Measurements from ENCODE around the gene ZFP2.
A peak's percentile ranks its signal among the peaks of the same experiment; 100 is the strongest.
"Not testable (repeated sequence)": the region's sequence is repeated elsewhere in the genome, so short reads cannot be mapped to it uniquely, and the experiment has no call there.

Gene ZFP2

GRCh38 chr5:178895615-178896571, at the start of gene ZFP2:
TSS of gene ZFP2 (plus strand) at chr5:178895913. CDS start at chr5:178931314, 35,401 bp downstream.
- DNase-seq (ENCODE audit: low read depth), result no peak

- no peak for DNase-seq (ENCODE audit: low read depth)
Measured at GRCh38 chr5:178849316-178849715, 46.4 kb upstream of the ZFP2 start.

- no peak for DNase-seq (ENCODE audit: low read depth)
Measured at GRCh38 chr5:178851951-178852350, 43.8 kb upstream of the ZFP2 start.

GRCh38 chr5:178854284-178854683, 41.4 kb upstream of the ZFP2 start:
- DNase-seq (ENCODE audit: low read depth), result no peak

GRCh38 chr5:178859625-178860521, 35.8 kb upstream of the ZFP2 start, which contains the start of gene ZNF354B:
TSS of gene ZNF354B (plus strand) at chr5:178859953. CDS start at chr5:178861048, 1,095 bp downstream.
- DNase-seq (ENCODE audit: low read depth), result peak; percentile 64

- not testable (repeated sequence) for DNase-seq (ENCODE audit: low read depth)
Measured at GRCh38 chr5:178860615-178861014, 35.1 kb upstream of the ZFP2 start.

- DNase-seq (ENCODE audit: low read depth), result no peak
Measured at GRCh38 chr5:178861627-178862026, 34.1 kb upstream of the ZFP2 start.

GRCh38 chr5:178866946-178867345, 28.8 kb upstream of the ZFP2 start:
- DNase-seq (ENCODE audit: low read depth), result no peak

GRCh38 chr5:178869577-178869976, 26.1 kb upstream of the ZFP2 start:
- DNase-seq (ENCODE audit: low read depth), result no peak

GRCh38 chr5:178870411-178870810, 25.3 kb upstream of the ZFP2 start:
- DNase-seq (ENCODE audit: low read depth), result no peak

- no peak for DNase-seq (ENCODE audit: low read depth)
Measured at GRCh38 chr5:178872302-178872701, 23.4 kb upstream of the ZFP2 start.

- DNase-seq (ENCODE audit: low read depth), result not testable (repeated sequence)
Measured at GRCh38 chr5:178883115-178883694, 12.5 kb upstream of the ZFP2 start.

- no peak for DNase-seq (ENCODE audit: low read depth)
Measured at GRCh38 chr5:178883815-178884430, 11.8 kb upstream of the ZFP2 start.

- no peak for DNase-seq (ENCODE audit: low read depth)
Measured at GRCh38 chr5:178899289-178899688, 3.6 kb downstream of the ZFP2 start.

- no peak for DNase-seq (ENCODE audit: low read depth)
Measured at GRCh38 chr5:178902849-178903248, 7.1 kb downstream of the ZFP2 start.

- no peak for DNase-seq (ENCODE audit: low read depth)
Measured at GRCh38 chr5:178931846-178932760, 36.4 kb downstream of the ZFP2 start.

- DNase-seq (ENCODE audit: low read depth), result no peak
Measured at GRCh38 chr5:178940569-178941360, 45.1 kb downstream of the ZFP2 start, which contains the start of gene ZNF454. TSS of gene ZNF454 (plus strand) at chr5:178941198. CDS start at chr5:178942792, 1,594 bp downstream.

- DNase-seq (ENCODE audit: low read depth), result no peak
Measured at GRCh38 chr5:178941361-178941760, 45.6 kb downstream of the ZFP2 start.

- DNase-seq (ENCODE audit: low read depth), result no peak
Measured at GRCh38 chr5:178965465-178966055, 69.8 kb downstream of the ZFP2 start.

Data from activated T-cell treated with anti-CD3 and anti-CD28 coated beads for 1 hour (primary cell).